Activated naive CD4-positive, alpha-beta T cell treated with anti-CD3 and anti-CD28 coated beads for 36 hours (primary cell): ENCODE data around the gene RAB24. TPM values are rescaled to one million over a fixed set of nuclear protein-coding genes. Genes with fewer than 3 reads are reported as not detected.
"Not testable (repeated sequence)": the region's sequence is repeated elsewhere in the genome, so short reads cannot be mapped to it uniquely, and the experiment has no call there.

Experiments
- CTCF ChIA-PET: fragments of 350-600 bp; sonication (Branson Sonifier 250); formaldehyde crosslinking; loops from one replicate; lab custom pipeline; 2021; ENCODE audit warnings: antibody characterized with exemption; lab: Charles Lee
- DNase-seq: peaks from one replicate; pipeline ENCODE4 v3.0.0-alpha.2; 2020
- H3K27ac Mint-ChIP-seq: one replicate; pipeline ENCODE4 v1.8.0; 2021; ENCODE audit warnings: mild to moderate bottlenecking, mixed read lengths
- H3K27me3 Mint-ChIP-seq: one replicate; pipeline ENCODE4 v1.8.0; 2021; ENCODE audit warnings: low read depth, mixed read lengths
- H3K36me3 Mint-ChIP-seq: one replicate; pipeline ENCODE4 v1.8.0; 2021; ENCODE audit warnings: low read depth, mixed read lengths
- H3K4me1 Mint-ChIP-seq: one replicate; pipeline ENCODE4 v1.8.0; 2021; ENCODE audit warnings: low read depth, mixed read lengths
- H3K4me3 Mint-ChIP-seq: one replicate; pipeline ENCODE4 v1.8.0; 2021; ENCODE audit warnings: mild to moderate bottlenecking, moderate library complexity, mixed read lengths
- H3K9me3 Mint-ChIP-seq: one replicate; pipeline ENCODE4 v1.8.0; 2021; ENCODE audit warnings: mixed read lengths
- intact Hi-C: fragments of 100-400 bp; cut with micrococcal nuclease; formaldehyde crosslinking; loops from one replicate; pipeline ENCODE4 v1.15.1; 2023
- total RNA-seq, 2 experiments: library from RNA; stranded (reverse); gene quantifications; one replicate each; pipeline ENCODE4 v1.2.3, GENCODE V29; 2021

The RAB24 gene
- total RNA-seq, 2 experiments from 2014 or later = 10.9 to 13.2 TPM

DNA sequence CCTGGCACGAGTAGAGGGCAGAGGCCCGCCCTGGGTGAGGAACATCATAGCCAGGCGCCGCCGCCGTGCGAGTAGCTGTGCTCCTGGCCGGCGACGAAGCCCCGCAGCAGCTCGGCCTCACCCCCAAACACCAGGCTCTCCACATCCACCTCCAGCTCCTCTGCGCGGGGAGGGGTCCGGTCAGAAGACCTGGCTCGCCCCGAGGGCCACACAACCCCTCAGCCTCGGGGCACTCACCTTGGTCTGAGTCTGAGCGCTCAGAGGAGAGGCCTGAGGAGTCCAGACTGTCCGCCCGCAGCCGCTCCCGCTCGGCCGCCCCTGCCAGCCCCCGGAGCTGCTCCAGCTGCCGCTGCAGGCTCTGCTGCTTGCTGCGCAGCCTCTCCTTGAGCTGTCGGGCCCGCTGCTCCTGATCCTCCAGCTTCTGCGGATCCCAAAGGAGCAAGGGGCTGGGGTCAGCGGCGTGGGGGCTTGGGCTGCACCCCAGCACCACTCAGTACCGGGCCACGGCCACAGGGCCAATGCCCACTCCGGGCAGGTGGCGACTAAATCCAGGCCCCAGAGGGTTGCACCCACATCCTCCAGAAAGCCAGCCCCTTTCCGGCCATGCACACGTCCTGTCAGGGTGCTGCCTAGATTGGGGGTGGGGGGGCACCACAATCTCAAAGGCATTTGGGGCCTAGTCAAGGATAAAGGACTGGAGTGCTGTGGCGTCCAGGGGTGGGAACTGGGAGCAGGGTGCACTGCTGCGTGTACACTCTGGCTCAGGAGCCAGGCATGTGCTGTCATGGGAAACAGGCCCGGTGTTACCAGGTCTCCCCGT lies 4.2 kb upstream of the RAB24 start:
- CTCF ChIA-PET = interaction anchor here (0.6 to 3.2 kb wide), 10 partner anchors 9 to 194 kb away, joined by 3 to 34 read pairs (median 16); no protein-coding TSS in a partner anchor
- Mint-ChIP-seq H3K4me1 (peaks cover 46% of the 10 kb centered on the region), H3K4me3 (no peak overlapping the region), H3K27me3 (peaks cover 3% of the 10 kb centered on the region), H3K27ac (no peak overlapping the region), H3K36me3 (peaks cover 35% of the 10 kb centered on the region), H3K9me3 (no peaks in the 10 kb centered on the region)
- DNase-seq = no peak
- intact Hi-C loops = no loop called here

DNA sequence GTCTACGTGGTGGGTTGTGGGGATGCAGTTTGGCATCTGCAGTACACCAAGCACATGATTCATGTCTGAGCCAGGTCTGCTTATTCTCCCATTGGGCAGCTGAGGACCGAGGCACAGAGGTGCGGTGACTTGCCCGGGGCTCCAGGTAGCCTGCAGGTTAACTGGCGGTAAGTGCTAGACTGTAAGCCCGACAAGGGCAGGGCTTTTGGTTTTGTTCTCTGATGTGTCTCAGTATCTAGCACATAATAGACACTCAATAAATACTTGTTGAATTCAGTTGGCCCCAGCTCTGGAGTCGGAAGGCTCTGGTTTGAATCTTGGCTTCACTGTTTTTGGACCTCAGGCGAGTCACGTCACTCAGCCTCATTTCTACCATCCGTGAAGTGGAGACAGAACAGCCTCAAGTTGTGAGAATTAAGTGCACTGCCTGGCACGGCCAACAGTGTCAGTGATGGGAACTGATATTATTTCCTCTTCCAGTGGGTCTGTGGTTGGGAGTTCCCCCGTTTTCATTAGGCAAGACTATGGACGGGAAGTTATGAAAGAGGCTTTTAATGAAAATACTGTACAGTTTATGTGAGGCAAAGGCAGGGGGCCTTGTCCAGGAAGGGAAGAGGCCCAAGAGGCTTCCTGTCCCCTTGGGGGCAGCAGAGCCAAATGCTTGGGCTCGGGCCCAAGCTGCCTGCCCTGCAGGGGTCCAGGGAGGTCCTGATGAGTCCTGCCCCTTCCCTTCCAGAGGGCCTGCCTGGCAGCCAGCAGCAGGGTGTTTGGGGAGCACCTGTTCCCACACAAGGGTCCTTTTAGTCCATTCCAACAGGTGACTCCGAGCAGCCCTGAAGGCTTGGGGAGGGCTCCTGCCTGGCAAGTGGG lies 3.4 kb upstream of the RAB24 start:
- H3K27ac Mint-ChIP-seq = peak overlapping the region; percentile 50
- CTCF ChIA-PET = no interaction called here
- peaks cover 49% of the 10 kb centered on the region for H3K4me1 Mint-ChIP-seq
- H3K36me3 Mint-ChIP-seq = peaks cover 35% of the 10 kb centered on the region
- intact Hi-C loops = no loop called here
- no peaks in the 10 kb centered on the region for H3K9me3 Mint-ChIP-seq
- H3K4me3 Mint-ChIP-seq = no peak overlapping the region
- no peak for DNase-seq
- peaks cover 3% of the 10 kb centered on the region for H3K27me3 Mint-ChIP-seq

DNA sequence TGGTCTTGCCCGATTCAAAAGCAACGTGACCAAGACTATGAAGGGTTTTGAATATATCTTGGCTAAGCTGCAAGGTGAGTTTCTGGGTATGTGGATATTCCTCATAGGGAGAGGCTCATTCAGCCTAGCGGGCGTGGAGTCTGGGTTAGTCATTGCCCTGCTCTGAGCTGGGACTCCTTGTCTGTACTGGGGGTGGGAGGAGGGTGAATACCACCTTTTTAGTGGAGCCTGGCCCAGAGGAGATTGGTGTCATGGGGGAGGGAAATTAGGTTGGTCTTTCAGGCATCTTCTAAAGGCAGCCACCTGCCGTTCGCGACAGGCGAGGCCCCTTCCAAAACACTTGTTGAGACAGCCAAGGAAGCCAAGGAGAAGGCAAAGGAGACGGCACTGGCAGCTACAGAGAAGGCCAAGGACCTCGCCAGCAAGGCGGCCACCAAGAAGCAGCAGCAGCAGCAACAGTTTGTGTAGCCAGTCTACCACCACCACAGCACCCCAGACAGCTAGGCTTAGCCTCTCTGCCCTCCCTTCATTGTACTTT lies 2.7 kb upstream of the RAB24 start:
- H3K4me3 Mint-ChIP-seq, H3K27me3 Mint-ChIP-seq, DNase-seq, H3K9me3 Mint-ChIP-seq, CTCF ChIA-PET, H3K27ac Mint-ChIP-seq, intact Hi-C loops: not testable (repeated sequence)
- H3K4me1 Mint-ChIP-seq = peaks cover 57% of the 10 kb centered on the region
- H3K36me3 Mint-ChIP-seq = peaks cover 35% of the 10 kb centered on the region

DNA sequence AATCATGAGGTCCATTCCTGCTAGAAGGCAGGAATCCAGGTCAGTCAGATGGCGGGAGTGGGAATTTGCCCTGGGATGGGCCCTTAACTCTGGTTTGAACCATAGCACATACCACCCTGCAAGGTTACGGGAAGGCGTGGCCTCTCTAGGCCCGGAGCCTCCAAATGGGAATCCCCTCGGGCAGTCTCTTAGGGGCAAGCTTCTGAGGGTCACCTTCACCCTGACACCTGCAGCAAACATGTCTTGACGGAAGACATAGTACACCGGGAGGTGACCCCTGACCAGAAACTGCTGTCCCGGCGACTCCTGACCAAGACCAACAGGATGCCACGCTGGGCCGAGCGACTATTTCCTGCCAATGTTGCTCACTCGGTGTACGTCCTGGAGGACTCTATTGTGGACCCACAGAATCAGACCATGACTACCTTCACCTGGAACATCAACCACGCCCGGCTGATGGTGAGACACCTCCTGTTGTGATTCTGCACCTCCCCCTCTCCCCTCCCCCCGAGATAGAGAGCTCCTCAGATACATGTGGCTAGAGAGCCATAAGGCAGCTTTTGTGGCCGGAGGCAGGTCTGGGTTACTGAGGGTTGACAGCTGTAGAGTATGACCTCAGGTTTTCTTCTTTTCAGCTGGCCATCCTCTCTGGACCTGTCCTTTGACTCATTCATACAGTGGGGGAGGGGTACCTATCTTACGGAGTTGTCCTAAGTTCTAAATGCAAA lies 1.0 kb upstream of the RAB24 start:
- Mint-ChIP-seq H3K27me3 (no peaks in the 10 kb centered on the region), H3K4me3 (peak overlapping the region; percentile 95), H3K36me3 (peaks cover 29% of the 10 kb centered on the region), H3K9me3 (no peaks in the 10 kb centered on the region), H3K27ac (peak overlapping the region; percentile 88), H3K4me1 (peaks cover 62% of the 10 kb centered on the region)
- DNase-seq = peak; percentile 40
- CTCF ChIA-PET = interaction anchor here (0.9 to 1.0 kb wide), 2 partner anchors 97 to 190 kb away, joined by 3 to 5 read pairs; no protein-coding TSS in a partner anchor
- intact Hi-C loops = no loop called here

DNA sequence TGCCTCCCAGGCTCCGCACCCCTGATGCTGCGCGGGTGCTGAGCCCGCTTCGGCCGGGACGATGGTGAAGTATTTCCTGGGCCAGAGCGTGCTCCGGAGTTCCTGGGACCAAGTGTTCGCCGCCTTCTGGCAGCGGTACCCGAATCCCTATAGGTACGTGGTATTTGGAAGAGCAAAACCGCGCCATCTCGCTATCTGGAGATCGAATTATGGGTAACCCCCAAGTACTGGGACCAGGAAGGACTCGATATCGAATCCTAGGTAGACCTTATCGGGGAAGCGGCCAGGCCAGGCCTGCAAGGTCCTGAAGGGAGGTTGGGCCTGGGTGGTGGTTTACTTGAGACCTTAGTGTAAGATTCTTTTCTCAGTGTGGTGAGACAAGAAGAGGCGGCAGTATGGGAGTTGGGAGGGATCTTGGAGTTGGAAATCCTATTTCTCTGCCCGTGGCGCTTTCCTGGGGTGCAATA lies 439 bp upstream of the RAB24 start:
- H3K27me3 Mint-ChIP-seq = no peaks in the 10 kb centered on the region
- H3K4me1 Mint-ChIP-seq = peaks cover 63% of the 10 kb centered on the region
- H3K9me3 Mint-ChIP-seq = no peaks in the 10 kb centered on the region
- intact Hi-C loops = loop anchor here (1.0 to 2.0 kb wide), 3 partner anchors 8 to 189 kb away; no protein-coding TSS in a partner anchor
- H3K4me3 Mint-ChIP-seq = peak overlapping the region; percentile 95
- peak overlapping the region; percentile 88 for H3K27ac Mint-ChIP-seq
- peaks cover 29% of the 10 kb centered on the region for H3K36me3 Mint-ChIP-seq
- CTCF ChIA-PET = interaction anchor here (0.6 to 1.2 kb wide), 4 partner anchors 98 to 867 kb away, joined by 3 read pairs; no protein-coding TSS in a partner anchor
- DNase-seq = no peak

DNA sequence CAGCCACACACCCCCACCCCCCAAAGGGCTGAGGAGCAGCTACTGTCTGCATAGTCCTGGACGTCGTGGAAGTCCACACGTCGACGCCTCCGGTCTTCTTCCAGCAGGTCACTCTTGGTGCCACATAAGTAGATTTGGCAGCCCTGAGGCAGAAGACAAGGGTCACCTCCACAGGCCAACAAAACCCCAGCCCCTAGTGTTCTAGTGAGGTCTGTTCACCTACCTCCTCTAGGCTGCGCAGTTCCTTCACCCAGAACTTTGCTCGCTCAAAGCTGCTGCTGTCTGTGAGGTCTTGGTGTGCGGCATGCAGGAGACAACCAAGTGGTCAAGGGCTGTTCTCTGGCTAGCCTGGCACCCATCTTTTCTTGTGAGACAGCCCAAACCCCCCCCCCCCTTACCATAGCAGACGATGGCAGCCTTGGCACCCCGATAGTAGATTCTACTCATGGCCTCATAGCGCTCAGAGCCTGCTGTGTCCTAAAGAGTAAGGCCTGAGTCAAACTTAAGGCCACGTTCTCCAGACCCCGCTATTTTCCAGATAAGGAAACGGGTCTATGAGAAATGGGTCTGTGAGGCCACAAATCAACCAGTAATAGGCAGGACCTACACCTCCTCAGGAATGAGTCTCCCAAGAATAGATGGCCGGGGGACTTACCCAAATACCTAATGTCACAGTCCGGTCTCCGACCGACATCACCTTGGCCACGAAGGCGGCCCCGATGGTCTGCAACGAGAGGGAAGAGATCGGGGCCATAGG lies 987 bp downstream of the RAB24 start:
- H3K27me3 Mint-ChIP-seq = no peaks in the 10 kb centered on the region
- no peak overlapping the region for H3K27ac Mint-ChIP-seq
- peak overlapping the region; percentile 95 for H3K4me3 Mint-ChIP-seq
- CTCF ChIA-PET = interaction anchor here (1.0 to 6.9 kb wide), 5 partner anchors 7 to 702 kb away, joined by 3 to 36 read pairs (median 7); no protein-coding TSS in a partner anchor
- peaks cover 64% of the 10 kb centered on the region for H3K4me1 Mint-ChIP-seq
- no peaks in the 10 kb centered on the region for H3K9me3 Mint-ChIP-seq
- DNase-seq = no peak
- intact Hi-C loops = loop anchor here (1.0 to 2.0 kb wide), 3 partner anchors 10 to 188 kb away; no protein-coding TSS in a partner anchor
- peaks cover 29% of the 10 kb centered on the region for H3K36me3 Mint-ChIP-seq

DNA sequence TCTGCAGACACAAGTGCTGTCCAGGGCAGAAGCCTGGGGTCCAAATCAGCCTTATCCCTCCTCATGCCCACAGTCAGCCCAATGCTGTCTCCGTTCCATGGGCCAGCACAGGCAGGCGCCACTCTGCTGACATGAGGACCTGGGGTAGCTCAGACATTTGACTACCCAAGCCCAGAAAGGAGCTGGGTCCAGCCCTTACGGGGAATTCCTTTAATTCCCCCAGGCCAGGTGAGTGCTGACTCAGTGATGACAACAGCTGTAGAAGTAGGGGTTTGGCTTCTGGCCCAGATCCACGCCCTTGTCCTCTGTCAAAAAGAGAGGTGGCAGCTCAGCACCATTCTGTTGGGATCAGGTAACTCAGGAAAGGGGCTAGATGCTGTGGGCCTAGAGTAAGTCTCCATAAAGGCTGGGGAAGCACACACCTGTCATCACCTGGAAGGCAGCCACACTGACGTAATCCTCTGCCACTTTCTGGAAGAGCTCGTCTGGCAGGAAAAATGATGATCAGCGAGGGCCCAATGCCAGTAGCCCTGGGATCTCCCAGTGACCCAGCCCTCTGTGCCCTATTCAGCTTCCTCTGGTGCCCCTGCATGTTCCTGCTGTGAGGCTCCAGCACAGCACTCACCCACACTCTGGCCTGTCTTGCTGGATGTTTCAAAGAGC lies 1.9 kb downstream of the RAB24 start:
- peak overlapping the region; percentile 63 for H3K27ac Mint-ChIP-seq
- no peaks in the 10 kb centered on the region for H3K27me3 Mint-ChIP-seq
- H3K36me3 Mint-ChIP-seq = peaks cover 25% of the 10 kb centered on the region
- CTCF ChIA-PET = interaction anchor here (1.0 to 6.9 kb wide), 6 partner anchors 8 to 215 kb away, joined by 3 to 36 read pairs (median 5); partner anchors contain the start of gene FGFR4
- intact Hi-C loops = loop anchor here (2.0 kb wide), 1 partner anchor 187 kb away; no protein-coding TSS in a partner anchor
- H3K4me3 Mint-ChIP-seq = no peak overlapping the region
- H3K4me1 Mint-ChIP-seq = peaks cover 61% of the 10 kb centered on the region
- peak; percentile 38 for DNase-seq
- no peaks in the 10 kb centered on the region for H3K9me3 Mint-ChIP-seq

DNA sequence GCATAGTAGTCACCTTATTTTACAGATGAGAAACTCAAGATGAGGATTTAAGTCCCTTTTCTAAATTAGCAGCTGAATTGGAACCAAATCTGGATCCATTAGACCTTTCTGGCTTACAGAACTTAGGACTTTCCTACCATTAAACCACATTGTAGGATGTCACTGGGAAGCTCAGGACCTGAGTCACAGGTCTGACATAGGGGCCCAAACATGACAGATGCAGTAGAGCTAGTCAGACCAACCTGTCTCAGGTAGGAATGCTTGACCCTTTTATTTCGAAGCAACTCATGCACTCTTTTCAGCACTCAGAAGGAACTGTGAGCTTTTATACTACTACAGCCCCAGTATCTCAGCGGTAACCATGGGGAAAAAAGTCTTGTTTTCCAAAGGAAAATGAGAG lies 2.6 kb downstream of the RAB24 start:
- no peak for DNase-seq
- intact Hi-C loops = no loop called here
- Mint-ChIP-seq H3K9me3 (no peaks in the 10 kb centered on the region), H3K27ac (peak overlapping the region; percentile 63), H3K4me1 (peaks cover 64% of the 10 kb centered on the region), H3K27me3 (no peaks in the 10 kb centered on the region), H3K4me3 (no peak overlapping the region), H3K36me3 (peaks cover 21% of the 10 kb centered on the region)
- CTCF ChIA-PET = interaction anchor here (1.0 to 6.9 kb wide), 6 partner anchors 9 to 214 kb away, joined by 3 to 36 read pairs (median 5); partner anchors contain the start of gene FGFR4

DNA sequence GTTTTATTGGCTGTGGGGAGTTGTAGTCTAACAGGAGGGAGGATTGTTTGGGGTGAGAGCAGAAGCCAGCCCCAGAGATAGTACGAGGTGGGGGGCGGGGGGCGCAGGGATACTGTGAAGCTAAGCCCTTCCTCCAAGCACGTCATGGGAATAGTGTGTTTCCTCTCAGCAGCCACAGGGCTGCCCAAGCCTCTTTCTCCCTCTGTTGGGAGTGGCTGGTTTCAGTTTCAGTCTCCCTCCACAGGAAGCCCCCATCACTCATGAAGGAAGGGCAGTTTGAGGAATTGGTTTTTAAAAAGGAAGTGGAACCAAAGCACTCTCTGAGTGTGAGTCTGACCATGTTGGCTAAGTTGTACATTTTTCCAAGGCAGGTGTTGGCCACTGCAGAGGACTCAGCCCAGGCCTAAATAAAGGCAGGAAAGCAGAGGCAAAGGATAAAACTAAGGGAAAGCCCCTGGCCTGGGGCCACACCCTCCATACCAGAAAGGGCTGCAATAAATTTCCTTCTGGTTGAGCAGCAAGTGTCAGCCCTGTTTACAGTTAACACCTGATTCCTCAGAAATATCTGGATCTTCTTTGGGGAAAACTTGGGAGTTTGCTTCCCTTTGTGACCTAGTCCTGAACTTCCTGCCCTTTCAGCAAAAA lies 3.2 kb downstream of the RAB24 start:
- peak; percentile 52 for DNase-seq
- Mint-ChIP-seq H3K4me1 (peaks cover 64% of the 10 kb centered on the region), H3K4me3 (no peak overlapping the region), H3K27me3 (no peaks in the 10 kb centered on the region), H3K36me3 (peaks cover 21% of the 10 kb centered on the region), H3K9me3 (no peaks in the 10 kb centered on the region), H3K27ac (peak overlapping the region; percentile 63)
- CTCF ChIA-PET = interaction anchor here (1.3 to 6.9 kb wide), 5 partner anchors 9 to 214 kb away, joined by 3 to 36 read pairs (median 8); partner anchors contain the start of gene FGFR4
- intact Hi-C loops = no loop called here

DNA sequence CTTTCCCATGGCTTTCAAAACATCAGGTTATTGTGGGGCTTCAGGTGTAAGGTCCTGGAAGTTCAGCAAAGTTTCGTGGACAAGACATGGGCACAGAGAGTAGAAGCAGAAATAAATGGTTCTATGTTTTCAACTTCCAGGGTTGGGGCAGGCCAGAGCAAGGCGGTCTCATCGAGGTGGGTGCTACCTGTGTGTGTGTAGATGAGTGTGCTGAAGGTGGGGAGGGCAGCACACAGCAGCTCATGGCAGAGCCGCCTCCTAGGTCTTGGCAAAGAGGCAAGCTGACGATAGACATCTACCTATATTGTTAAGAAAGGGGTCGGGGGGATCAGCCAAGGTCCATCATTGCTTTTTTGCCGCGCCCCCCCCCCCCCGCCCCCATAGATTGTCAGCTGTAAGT lies 3.8 kb downstream of the RAB24 start:
- CTCF ChIA-PET = interaction anchor here (3.3 to 6.9 kb wide), 2 partner anchors 10 to 186 kb away, joined by 22 to 36 read pairs; no protein-coding TSS in a partner anchor
- H3K4me3 Mint-ChIP-seq = no peak overlapping the region
- intact Hi-C loops = no loop called here
- H3K27ac Mint-ChIP-seq = peak overlapping the region; percentile 63
- H3K36me3 Mint-ChIP-seq = peaks cover 19% of the 10 kb centered on the region
- no peaks in the 10 kb centered on the region for H3K9me3 Mint-ChIP-seq
- DNase-seq = no peak
- no peaks in the 10 kb centered on the region for H3K27me3 Mint-ChIP-seq
- H3K4me1 Mint-ChIP-seq = peaks cover 64% of the 10 kb centered on the region
